ENCODE measurements around the gene CHST8. TPM values are rescaled to one million over a fixed set of nuclear protein-coding genes. Genes with fewer than 3 reads are reported as not detected.

CHST8 gene
- total and polyA plus RNA-seq, 7 experiments from 2014 or later: not detected

DNA sequence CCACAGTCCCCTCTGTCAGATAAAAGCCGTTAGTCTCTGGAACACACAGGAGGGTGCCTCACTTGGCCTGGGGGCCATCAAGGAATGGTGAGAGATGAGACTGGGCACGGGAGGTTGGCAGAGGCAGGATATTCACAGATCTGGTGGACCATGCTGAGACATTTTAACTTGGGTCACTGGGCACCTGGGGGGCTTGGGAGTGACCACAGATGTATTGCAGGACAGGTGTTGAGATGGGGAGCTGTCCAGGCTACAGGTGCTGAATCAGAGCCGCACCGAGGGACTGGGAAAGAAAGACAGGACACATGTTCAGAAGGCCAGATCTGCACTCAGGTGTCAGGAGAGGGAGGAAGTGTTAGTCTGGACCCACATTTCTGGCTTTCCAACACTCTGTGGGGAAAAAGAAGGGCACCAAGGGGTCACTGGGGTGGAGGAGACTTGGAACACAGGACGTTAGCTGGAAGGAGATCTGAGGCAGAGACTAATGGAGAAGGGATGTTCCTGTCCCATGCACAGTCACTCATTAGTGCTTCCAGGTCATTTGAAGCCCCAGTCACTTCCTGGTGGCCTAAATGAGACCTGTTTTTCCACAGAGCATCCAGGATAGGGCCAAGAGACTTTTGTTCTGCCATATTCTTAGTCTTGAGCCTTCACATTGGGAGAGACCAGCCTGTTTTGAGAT is 56.1 kb downstream of the CHST8 start:
- H3K27me3 Mint-ChIP-seq: peaks cover 2 to 59% (median 13%) of the 10 kb centered on the region in 5 donors
- Histone ChIP-seq H3K9me3 (ENCODE audit: control insufficient read depth in 2 of 3, low read length in 3 of 3) (no peaks in the 10 kb centered on the region), H3K27ac (ENCODE audit: low read depth, low read length) (no peak overlapping the region), H3K4me3 (ENCODE audit: low read length) (no peak overlapping the region), H3K4me1 (ENCODE audit: control insufficient read depth in 2 of 2, insufficient read depth in 2 of 2, low read length in 2 of 2) (no peaks in the 10 kb centered on the region), H3K36me3 (ENCODE audit: control insufficient read depth in 2 of 3, insufficient read depth in 3 of 3, low read length in 3 of 3) (no peaks in the 10 kb centered on the region), H3K27me3 (ENCODE audit: control insufficient read depth in 2 of 2, insufficient read depth in 2 of 2, low read length in 2 of 2) (no peaks in the 10 kb centered on the region)
- H3K36me3 Mint-ChIP-seq: no peaks in the 10 kb centered on the region
- ChIA-PET POLR2A (no interaction called here), CTCF (interaction anchor here (0.6 kb wide), 1 partner anchor 22 kb away, joined by 4 read pairs; no protein-coding TSS in a partner anchor)
- peaks cover 0 to 4% (median 0%) of the 10 kb centered on the region in 11 donors for H3K9me3 Mint-ChIP-seq
- intact Hi-C loops (cut with micrococcal nuclease): no loop called here
- ATAC-seq: no peak
- no peak overlapping the region for H3K27ac Mint-ChIP-seq
- no peaks in the 10 kb centered on the region for H3K4me1 Mint-ChIP-seq
- H3K4me3 Mint-ChIP-seq: no peak overlapping the region
- DNase-seq: no peak

DNA sequence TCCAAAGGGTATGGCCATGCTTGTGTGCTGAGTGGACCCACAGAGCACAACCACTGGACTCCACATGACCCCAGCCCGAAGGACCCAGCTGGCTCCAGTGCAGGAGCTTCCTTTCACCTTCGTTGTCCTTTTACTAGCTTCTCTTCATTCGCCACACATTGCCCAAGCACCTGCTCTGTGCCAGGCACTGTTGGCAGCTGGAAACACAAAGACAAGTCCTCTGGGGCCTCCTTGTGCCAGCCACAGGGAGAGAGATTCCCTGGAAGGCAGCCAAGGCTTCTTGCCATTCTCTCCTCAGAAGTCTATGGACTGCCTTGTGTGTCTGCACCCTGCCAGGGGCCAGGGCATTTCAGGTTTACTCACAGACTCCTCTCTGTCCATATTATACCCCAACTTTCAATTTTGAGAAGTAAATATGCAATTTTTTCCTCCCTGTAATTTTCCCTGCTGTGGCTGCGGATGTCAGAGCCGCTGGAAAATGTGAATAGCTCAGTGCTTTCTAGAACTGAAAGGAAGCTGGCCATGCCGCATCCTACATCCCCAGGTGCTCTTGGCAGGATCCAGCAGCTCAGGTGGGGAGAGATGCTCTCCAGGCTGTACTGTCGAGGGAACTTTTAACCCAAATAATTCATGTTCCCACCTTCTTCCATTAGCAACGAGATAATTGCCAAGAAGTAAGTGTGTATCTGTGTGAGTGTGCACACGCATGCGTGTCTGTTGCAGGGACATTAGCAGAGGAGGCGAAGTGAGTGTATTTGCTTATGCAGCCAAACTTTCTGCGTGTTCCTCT is 57.2 kb downstream of the CHST8 start:
- intact Hi-C loops (cut with micrococcal nuclease): no loop called here
- no peaks in the 10 kb centered on the region for H3K4me1 ChIP-seq (ENCODE audit: control insufficient read depth in 2 of 2, insufficient read depth in 2 of 2, low read length in 2 of 2)
- no peaks in the 10 kb centered on the region for H3K36me3 ChIP-seq (ENCODE audit: control insufficient read depth in 2 of 3, insufficient read depth in 3 of 3, low read length in 3 of 3)
- DNase-seq (no peak), ATAC-seq (no peak)
- ChIA-PET CTCF (interaction anchor here (0.6 kb wide), 1 partner anchor 23 kb away, joined by 4 read pairs; no protein-coding TSS in a partner anchor), POLR2A (no interaction called here)
- Mint-ChIP-seq H3K9me3 (peaks cover 0 to 4% (median 0%) of the 10 kb centered on the region in 11 donors), H3K27ac (no peak overlapping the region), H3K36me3 (no peaks in the 10 kb centered on the region), H3K4me1 (no peaks in the 10 kb centered on the region), H3K27me3 (peaks cover 2 to 52% (median 21%) of the 10 kb centered on the region in 5 donors), H3K4me3 (no peak overlapping the region)
- H3K4me3 ChIP-seq (ENCODE audit: low read length): no peak overlapping the region
- no peak overlapping the region for H3K27ac ChIP-seq (ENCODE audit: low read depth, low read length)
- H3K27me3 ChIP-seq (ENCODE audit: control insufficient read depth in 2 of 2, insufficient read depth in 2 of 2, low read length in 2 of 2): no peaks in the 10 kb centered on the region
- H3K9me3 ChIP-seq (ENCODE audit: control insufficient read depth in 2 of 3, low read length in 3 of 3): no peaks in the 10 kb centered on the region

DNA sequence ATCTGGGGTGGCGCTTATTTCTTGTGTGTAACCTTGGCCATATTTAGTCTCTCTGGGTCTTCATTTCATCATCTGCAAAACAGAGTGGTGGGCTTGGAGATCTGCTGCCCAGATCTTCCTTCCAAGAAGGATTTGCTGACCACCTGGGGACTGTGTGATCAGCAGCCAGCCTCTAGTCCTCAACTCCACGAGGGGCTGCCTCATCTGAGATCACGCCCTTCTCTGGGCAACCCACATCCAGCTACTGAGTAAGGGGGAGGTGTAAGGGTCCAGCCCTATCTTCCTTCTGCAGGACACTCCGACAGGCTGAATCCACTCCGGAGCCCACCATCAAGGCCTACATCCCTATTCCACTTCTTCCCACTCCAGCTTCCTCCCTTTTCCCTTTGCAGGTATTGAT is 57.9 kb downstream of the CHST8 start:
- Mint-ChIP-seq H3K4me1 (no peaks in the 10 kb centered on the region), H3K4me3 (no peak overlapping the region), H3K36me3 (no peaks in the 10 kb centered on the region), H3K27me3 (peaks cover 5 to 53% (median 21%) of the 10 kb centered on the region in 5 donors), H3K9me3 (peaks cover 0 to 4% (median 0%) of the 10 kb centered on the region in 11 donors), H3K27ac (no peak overlapping the region)
- no peak for DNase-seq
- H3K27me3 ChIP-seq (ENCODE audit: control insufficient read depth in 2 of 2, insufficient read depth in 2 of 2, low read length in 2 of 2): no peaks in the 10 kb centered on the region
- intact Hi-C loops (cut with micrococcal nuclease): no loop called here
- no peak overlapping the region for H3K27ac ChIP-seq (ENCODE audit: low read depth, low read length)
- H3K36me3 ChIP-seq (ENCODE audit: control insufficient read depth in 2 of 3, insufficient read depth in 3 of 3, low read length in 3 of 3): no peaks in the 10 kb centered on the region
- ChIA-PET POLR2A (no interaction called here), CTCF (no interaction called here)
- no peak for ATAC-seq
- H3K4me3 ChIP-seq (ENCODE audit: low read length): no peak overlapping the region
- H3K4me1 ChIP-seq (ENCODE audit: control insufficient read depth in 2 of 2, insufficient read depth in 2 of 2, low read length in 2 of 2): no peaks in the 10 kb centered on the region
- H3K9me3 ChIP-seq (ENCODE audit: control insufficient read depth in 2 of 3, low read length in 3 of 3): no peaks in the 10 kb centered on the region

DNA sequence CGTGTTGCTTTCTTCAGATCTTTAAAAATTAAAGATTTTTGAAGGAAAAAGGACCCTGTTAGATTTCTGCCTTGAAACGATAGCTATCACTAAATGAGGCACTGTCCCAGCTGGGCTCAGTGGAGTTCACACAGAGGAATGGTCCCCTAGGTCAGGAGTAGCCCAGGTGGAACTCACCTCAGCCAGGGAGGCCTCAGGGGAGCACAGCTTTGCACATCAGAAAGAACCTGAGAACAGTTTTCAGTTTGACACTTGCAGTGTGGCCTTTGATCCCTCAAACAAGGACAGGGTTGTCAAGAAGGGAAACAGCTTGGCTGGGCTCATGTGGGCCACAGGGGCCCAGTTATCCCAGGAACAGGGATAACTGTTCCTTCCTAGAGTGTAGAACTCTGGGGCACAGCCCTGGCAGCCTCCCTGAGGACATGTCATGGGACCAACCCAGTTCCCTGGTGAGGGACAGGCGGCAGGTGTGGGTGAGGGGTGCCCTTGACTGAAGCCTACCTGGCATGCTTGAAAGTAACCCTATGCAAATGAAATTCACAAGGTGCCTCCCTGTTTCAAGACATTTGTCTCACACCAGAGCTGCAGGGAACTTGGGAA is 59.4 kb downstream of the CHST8 start:
- Mint-ChIP-seq H3K27ac (no peak overlapping the region), H3K4me1 (no peaks in the 10 kb centered on the region), H3K9me3 (peaks cover 0 to 4% (median 0%) of the 10 kb centered on the region in 11 donors), H3K4me3 (no peak overlapping the region), H3K36me3 (no peaks in the 10 kb centered on the region), H3K27me3 (peaks cover 5 to 53% (median 32%) of the 10 kb centered on the region in 5 donors)
- Histone ChIP-seq H3K9me3 (ENCODE audit: control insufficient read depth in 2 of 3, low read length in 3 of 3) (no peaks in the 10 kb centered on the region), H3K4me3 (ENCODE audit: low read length) (no peak overlapping the region), H3K27ac (ENCODE audit: low read depth, low read length) (no peak overlapping the region), H3K36me3 (ENCODE audit: control insufficient read depth in 2 of 3, insufficient read depth in 3 of 3, low read length in 3 of 3) (no peaks in the 10 kb centered on the region), H3K27me3 (ENCODE audit: control insufficient read depth in 2 of 2, insufficient read depth in 2 of 2, low read length in 2 of 2) (no peaks in the 10 kb centered on the region), H3K4me1 (ENCODE audit: control insufficient read depth in 2 of 2, insufficient read depth in 2 of 2, low read length in 2 of 2) (no peaks in the 10 kb centered on the region)
- DNase-seq (no peak), ATAC-seq (no peak)
- ChIA-PET POLR2A (no interaction called here), CTCF (no interaction called here)
- intact Hi-C loops (cut with micrococcal nuclease): no loop called here

DNA sequence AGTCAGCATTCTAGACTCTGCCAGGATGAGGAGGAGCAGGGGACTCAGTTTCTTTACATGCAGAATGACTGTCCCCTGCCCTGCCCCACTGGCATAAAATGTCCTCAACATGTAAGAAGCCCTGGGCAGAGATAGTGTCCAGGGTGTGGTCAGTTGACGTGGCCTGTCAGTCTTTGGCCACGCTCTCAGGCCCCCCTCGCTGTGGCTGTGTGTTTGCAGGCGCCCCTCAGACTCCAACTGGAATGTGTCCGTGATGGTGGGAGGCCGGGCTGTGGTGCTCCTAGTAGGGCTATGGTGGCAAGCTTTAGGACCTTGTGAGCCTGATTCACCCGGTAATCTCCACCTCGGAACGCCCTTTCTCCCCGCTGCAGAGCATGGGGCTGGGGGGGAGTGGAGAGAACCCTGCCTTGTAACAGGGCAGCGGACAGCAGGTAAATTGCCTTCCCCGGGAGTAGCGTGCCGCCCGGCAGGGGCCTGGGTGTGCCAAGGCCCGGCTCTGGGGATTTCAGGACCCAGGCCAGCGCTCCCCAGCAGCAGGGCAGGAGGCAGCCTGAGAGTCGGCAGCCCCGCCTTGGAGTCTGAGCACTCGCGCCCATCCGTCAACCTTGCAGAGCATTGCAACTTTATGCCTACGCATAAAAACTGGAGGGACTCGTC is 62.3 kb downstream of the CHST8 start:
- Mint-ChIP-seq H3K4me3 (no peak overlapping the region), H3K4me1 (no peaks in the 10 kb centered on the region), H3K27ac (no peak overlapping the region), H3K36me3 (no peaks in the 10 kb centered on the region), H3K9me3 (peaks cover 0 to 3% (median 0%) of the 10 kb centered on the region in 11 donors), H3K27me3 (peaks cover 5 to 51% (median 38%) of the 10 kb centered on the region in 5 donors)
- DNase-seq (no peak), ATAC-seq (no peak)
- ChIA-PET CTCF (no interaction called here), POLR2A (no interaction called here)
- H3K4me3 ChIP-seq (ENCODE audit: low read length): no peak overlapping the region
- no peaks in the 10 kb centered on the region for H3K4me1 ChIP-seq (ENCODE audit: control insufficient read depth in 2 of 2, insufficient read depth in 2 of 2, low read length in 2 of 2)
- no peaks in the 10 kb centered on the region for H3K9me3 ChIP-seq (ENCODE audit: control insufficient read depth in 2 of 3, low read length in 3 of 3)
- no peaks in the 10 kb centered on the region for H3K36me3 ChIP-seq (ENCODE audit: control insufficient read depth in 2 of 3, insufficient read depth in 3 of 3, low read length in 3 of 3)
- H3K27ac ChIP-seq (ENCODE audit: low read depth, low read length): no peak overlapping the region
- no peaks in the 10 kb centered on the region for H3K27me3 ChIP-seq (ENCODE audit: control insufficient read depth in 2 of 2, insufficient read depth in 2 of 2, low read length in 2 of 2)
- intact Hi-C loops (cut with micrococcal nuclease): no loop called here

DNA sequence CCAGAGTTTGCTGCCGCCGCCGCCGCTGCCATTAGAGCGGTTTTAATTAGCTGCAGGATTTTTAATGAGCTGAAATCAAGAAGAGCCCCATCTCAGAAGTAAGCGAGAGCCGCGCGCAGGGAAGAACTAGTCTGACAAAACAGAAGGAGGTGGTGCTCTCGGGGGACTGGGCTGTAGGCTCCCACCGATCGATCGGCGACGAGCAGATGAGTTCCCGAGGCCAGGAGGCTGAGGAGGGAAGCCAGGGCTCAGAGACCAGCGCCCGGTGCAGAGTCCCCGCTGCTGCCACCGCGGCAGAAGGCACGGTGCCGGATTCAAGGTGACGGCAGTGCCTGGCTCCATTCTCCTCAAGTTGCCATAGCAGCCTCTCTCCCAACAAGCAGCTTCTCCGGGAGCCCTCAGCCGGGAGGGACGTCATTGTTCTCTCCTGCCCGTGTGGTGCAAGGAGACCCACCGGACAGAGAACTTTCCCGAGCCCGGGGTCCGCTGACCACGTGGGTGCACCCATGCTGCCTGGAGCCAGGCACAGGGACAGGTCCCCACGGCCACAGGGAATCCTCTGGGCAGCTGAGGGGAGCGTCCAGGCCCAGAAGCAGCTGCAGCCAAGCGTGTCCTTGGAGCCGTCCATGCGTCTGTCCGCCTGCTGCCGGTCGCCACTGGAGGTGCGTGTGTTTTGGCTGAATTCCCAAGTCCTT is 62.9 kb downstream of the CHST8 start:
- Mint-ChIP-seq H3K4me3 (no peak overlapping the region), H3K4me1 (no peaks in the 10 kb centered on the region), H3K27ac (no peak overlapping the region), H3K9me3 (peaks cover 0 to 3% (median 0%) of the 10 kb centered on the region in 11 donors), H3K36me3 (no peaks in the 10 kb centered on the region), H3K27me3 (peaks cover 5 to 44% (median 38%) of the 10 kb centered on the region in 5 donors)
- Histone ChIP-seq H3K27me3 (ENCODE audit: control insufficient read depth in 2 of 2, insufficient read depth in 2 of 2, low read length in 2 of 2) (no peaks in the 10 kb centered on the region), H3K4me3 (ENCODE audit: low read length) (no peak overlapping the region), H3K4me1 (ENCODE audit: control insufficient read depth in 2 of 2, insufficient read depth in 2 of 2, low read length in 2 of 2) (no peaks in the 10 kb centered on the region), H3K9me3 (ENCODE audit: control insufficient read depth in 2 of 3, low read length in 3 of 3) (no peaks in the 10 kb centered on the region), H3K36me3 (ENCODE audit: control insufficient read depth in 2 of 3, insufficient read depth in 3 of 3, low read length in 3 of 3) (no peaks in the 10 kb centered on the region), H3K27ac (ENCODE audit: low read depth, low read length) (no peak overlapping the region)
- intact Hi-C loops (cut with micrococcal nuclease): no loop called here
- POLR2A ChIA-PET: no interaction called here
- ATAC-seq (no peak), DNase-seq (no peak)
- CTCF ChIA-PET: no interaction called here

All from naive thymus-derived CD4-positive, alpha-beta T cell (primary cell).